ENCODE measurements around the gene DICER1.

DNA sequence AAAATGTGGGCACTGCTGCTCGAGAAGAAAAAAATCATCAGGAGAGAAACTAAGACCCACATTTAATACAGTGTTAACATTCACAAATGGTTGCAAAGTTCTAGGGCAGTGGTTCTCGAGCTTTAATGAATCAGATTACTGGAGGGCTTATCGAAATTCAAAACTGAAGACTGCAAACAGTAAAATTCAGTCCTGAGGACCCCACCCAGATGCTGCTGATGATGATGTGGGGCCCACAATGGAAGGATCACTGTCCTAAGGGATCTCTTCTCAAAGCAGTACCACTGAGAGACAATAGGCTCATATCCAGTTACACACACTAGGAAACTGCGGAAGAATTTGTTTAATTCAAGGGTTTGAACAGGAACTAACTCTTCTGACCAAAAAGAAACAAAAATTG is 31.4 kb downstream of the DICER1 start:
- TF ChIP-seq, protein P1, sequence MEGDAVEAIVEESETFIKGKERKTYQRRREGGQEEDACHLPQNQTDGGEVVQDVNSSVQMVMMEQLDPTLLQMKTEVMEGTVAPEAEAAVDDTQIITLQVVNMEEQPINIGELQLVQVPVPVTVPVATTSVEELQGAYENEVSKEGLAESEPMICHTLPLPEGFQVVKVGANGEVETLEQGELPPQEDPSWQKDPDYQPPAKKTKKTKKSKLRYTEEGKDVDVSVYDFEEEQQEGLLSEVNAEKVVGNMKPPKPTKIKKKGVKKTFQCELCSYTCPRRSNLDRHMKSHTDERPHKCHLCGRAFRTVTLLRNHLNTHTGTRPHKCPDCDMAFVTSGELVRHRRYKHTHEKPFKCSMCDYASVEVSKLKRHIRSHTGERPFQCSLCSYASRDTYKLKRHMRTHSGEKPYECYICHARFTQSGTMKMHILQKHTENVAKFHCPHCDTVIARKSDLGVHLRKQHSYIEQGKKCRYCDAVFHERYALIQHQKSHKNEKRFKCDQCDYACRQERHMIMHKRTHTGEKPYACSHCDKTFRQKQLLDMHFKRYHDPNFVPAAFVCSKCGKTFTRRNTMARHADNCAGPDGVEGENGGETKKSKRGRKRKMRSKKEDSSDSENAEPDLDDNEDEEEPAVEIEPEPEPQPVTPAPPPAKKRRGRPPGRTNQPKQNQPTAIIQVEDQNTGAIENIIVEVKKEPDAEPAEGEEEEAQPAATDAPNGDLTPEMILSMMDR (IDR thresholded peaks at IDR 0.05; ENCODE audit: low read depth, low read length, poor library complexity, severe bottlenecking): no peak
- no peak for TF ChIP-seq EZH2phosphoT487 (IDR thresholded peaks at IDR 0.05; ENCODE audit: borderline replicate concordance, low read length)

Data from DOHH2 (cell line).